Cardiac fibroblast (primary cell): ENCODE measurements around the gene PDXP.

Experiments
- DNase-seq, 2 donors: peaks; one replicate each; pipeline versions ENCODE4 v3.0.0 to v3.0.0-alpha.2; 2010; ENCODE audit warnings: low read depth in 2 of 2
- H3K4me3 ChIP-seq, 2 donors: replicated peaks in 1 of 2; 1 replicate in 1 of 2; 2 replicates in 1 of 2; pipeline ENCODE4 v1.5.1; 2011; ENCODE audit warnings: low read depth in 2 of 2, low read length in 2 of 2, mild to moderate bottlenecking in 2 of 2, moderate library complexity in 1 of 2
- CTCF ChIP-seq: IDR thresholded peaks from one replicate; pipeline ENCODE4 v1.5.1; 2011; ENCODE audit warnings: low read depth, mild to moderate bottlenecking, low read length, inconsistent platforms

The PDXP gene

DNA sequence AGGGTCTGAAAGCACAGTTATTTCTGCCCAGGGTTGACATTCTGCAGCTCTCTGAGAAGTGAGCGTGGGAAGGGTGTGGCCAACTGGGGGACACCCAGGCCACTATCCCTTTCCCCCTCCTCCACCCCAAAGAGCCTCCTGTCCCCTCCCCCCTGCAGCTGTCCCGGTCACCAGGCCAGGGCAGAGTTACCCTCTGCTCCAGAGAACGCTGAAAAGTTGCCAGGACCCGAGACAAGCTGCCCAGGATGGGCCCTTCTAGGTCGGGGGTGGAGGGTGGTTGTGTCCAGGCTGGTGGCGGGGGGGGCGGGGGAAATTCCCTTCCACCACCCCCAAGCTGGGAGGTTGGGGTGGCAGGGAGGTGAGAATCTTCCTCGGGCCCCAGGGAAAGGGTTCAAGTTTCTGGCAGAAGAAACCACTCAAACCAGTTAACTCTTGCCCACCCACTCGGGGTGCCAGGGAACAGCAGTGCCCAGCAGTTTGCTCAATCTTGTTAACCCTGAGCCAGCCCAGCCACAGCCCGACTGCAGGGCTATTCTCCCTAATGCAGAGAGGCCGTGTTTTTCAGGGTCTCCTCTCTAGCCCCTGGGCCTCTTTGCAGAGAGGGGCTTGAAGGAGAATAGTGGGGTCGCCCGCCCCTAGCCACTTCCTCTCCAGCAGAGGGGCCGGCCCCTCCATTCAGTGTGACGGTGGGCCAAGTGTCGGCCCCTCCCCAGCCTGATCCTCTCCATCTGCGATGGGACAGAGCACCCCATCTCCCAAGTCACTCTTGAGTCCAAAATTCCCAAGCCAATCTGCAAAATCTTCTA is 17.6 kb downstream of the PDXP start:
- peak; percentile 33 to 49 for DNase-seq
- TF ChIP-seq CTCF = no peak
- H3K4me3 ChIP-seq = peak overlapping the region; percentile 78 to 94

- no peak for TF ChIP-seq CTCF
- H3K4me3 ChIP-seq = peak overlapping the region; percentile 78 to 94
- DNase-seq = peak; percentile 97 to 99
Observed at GRCh38 chr22:37676736-37677492, 18.4 kb downstream of the PDXP start.

- no peak for TF ChIP-seq CTCF
- no peak for DNase-seq
- peak overlapping the region; percentile 78 to 94 for H3K4me3 ChIP-seq
Observed at GRCh38 chr22:37677493-37677974, 19.0 kb downstream of the PDXP start.

DNA sequence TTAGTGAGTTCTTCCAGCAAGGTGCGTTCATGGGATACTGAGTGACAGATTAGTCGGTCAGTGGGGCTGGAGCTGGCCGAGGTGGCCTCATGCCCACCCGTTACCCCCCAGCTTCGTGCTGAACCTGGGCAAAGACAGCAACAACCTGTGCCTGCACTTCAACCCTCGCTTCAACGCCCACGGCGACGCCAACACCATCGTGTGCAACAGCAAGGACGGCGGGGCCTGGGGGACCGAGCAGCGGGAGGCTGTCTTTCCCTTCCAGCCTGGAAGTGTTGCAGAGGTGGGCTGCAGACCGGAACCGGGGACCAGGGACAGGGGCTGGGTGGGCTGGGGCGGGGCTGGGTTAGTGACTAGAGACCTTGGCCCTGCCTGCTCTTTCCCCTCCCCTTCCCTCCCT is 19.8 kb downstream of the PDXP start:
- no peak for DNase-seq
- no peak for TF ChIP-seq CTCF
- peak overlapping the region; percentile 21 to 94 for H3K4me3 ChIP-seq

DNA sequence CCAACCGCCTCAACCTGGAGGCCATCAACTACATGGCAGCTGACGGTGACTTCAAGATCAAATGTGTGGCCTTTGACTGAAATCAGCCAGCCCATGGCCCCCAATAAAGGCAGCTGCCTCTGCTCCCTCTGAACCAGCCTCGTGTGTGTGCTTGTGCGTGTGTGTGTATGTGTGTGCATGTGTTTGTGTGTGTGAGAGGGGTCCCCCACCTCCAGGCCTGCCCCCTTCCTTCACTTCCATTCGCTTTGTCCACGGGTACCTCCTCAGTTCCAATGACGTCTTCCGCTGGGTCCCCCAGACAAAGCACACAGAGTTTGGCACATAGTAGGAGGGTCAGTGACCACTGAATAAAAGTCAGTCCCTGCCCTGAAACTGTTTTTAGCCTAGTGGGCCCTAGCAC is 21.1 kb downstream of the PDXP start:
- no peak for TF ChIP-seq CTCF
- no peak for DNase-seq
- H3K4me3 ChIP-seq = no peak overlapping the region

DNA sequence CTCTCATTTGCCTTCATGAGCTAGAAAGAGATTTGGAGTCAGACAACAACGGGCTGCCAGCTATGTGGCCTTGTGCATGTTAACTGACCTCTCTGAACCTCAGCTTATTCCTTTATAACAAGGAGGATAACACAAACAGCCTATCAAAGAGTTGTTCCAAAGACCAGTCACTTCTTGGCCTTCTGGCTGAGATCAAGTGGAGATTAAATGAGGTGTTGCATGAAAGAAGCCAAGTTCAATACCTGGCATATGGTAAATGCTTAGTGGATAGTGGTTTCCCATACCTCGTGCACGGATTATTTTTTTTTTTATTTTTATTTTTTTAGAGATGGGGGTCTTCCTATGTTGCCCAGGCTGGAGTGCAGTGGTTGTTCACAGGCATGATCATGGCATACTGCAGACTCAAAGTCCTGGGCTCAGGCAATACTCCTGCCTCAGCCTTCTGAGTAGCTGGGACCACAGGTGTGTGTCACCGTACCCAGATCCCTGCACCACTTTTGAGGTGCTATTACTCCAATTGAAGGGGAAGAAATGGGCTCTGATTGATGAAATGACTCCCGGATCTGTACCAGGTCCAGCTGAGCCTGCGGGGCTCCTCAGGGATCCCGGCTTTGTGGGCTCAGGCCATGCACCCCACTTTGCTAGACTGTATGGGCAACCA is 21.8 kb downstream of the PDXP start:
- DNase-seq = peak in 1 of 2 donors; percentile 47
- TF ChIP-seq CTCF = no peak
- H3K4me3 ChIP-seq = no peak overlapping the region
